ENCODE data around the gene ERC2. TPM values are rescaled to one million over a fixed set of nuclear protein-coding genes. Genes with fewer than 3 reads are reported as not detected.

The ERC2 gene
- total and polyA plus RNA-seq, 5 donors from 2014 or later: not detected

DNA sequence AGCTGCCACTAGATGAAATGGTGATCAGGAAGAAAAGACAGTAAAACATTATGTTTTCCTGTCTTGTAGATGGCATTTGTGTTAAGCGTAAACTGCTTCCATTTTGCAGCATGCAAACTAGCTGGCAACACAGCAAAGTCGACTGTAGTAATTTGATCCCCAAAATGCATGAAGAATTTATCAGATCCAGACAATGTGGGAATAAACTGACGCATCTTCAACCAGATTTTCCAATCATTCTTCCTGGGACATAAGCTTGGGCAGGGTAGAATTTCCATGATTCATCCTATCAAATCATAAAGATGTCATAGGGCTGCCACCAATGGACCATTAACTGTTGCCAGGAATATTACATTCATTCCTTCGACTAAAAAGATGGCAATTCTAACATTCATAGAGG lies 260.3 kb downstream of the ERC2 start:
- no peak overlapping the region for H3K27ac ChIP-seq (ENCODE audit: insufficient read depth, low read length, poor library complexity, severe bottlenecking)
- no peaks in the 10 kb centered on the region for H3K9me3 ChIP-seq (ENCODE audit: control insufficient read depth in 2 of 2, low read length in 2 of 2)
- H3K36me3 Mint-ChIP-seq: no peaks in the 10 kb centered on the region
- H3K36me3 ChIP-seq (ENCODE audit: control insufficient read depth, insufficient read depth, low read length): no peaks in the 10 kb centered on the region
- H3K27ac Mint-ChIP-seq: no peak overlapping the region
- H3K27me3 ChIP-seq (ENCODE audit: control insufficient read depth, insufficient read depth, low read length): peaks cover 4% of the 10 kb centered on the region
- no peak overlapping the region for H3K4me3 Mint-ChIP-seq
- peaks cover 8% of the 10 kb centered on the region for H3K27me3 Mint-ChIP-seq
- H3K4me3 ChIP-seq (ENCODE audit: low read depth, low read length): no peak overlapping the region
- no peak for ATAC-seq (ENCODE audit: low read depth in 2 of 2)
- H3K4me1 Mint-ChIP-seq: no peaks in the 10 kb centered on the region
- peaks cover 0 to 7% (median 2%) of the 10 kb centered on the region in 7 donors for H3K9me3 Mint-ChIP-seq
- DNase-seq: no peak
- H3K4me1 ChIP-seq (ENCODE audit: control insufficient read depth, insufficient read depth, low read length, poor library complexity, severe bottlenecking): no peaks in the 10 kb centered on the region

GRCh38 chr3:56205406-56205805 lies 262.9 kb downstream of the ERC2 start:
- H3K27ac Mint-ChIP-seq: no peak overlapping the region
- H3K36me3 Mint-ChIP-seq: no peaks in the 10 kb centered on the region
- no peaks in the 10 kb centered on the region for H3K4me1 ChIP-seq (ENCODE audit: control insufficient read depth, insufficient read depth, low read length, poor library complexity, severe bottlenecking)
- no peak overlapping the region for H3K4me3 Mint-ChIP-seq
- ATAC-seq (ENCODE audit: low read depth in 2 of 2) (no peak), DNase-seq (no peak)
- peaks cover 8% of the 10 kb centered on the region for H3K27me3 Mint-ChIP-seq
- no peaks in the 10 kb centered on the region for H3K36me3 ChIP-seq (ENCODE audit: control insufficient read depth, insufficient read depth, low read length)
- no peak overlapping the region for H3K4me3 ChIP-seq (ENCODE audit: low read depth, low read length)
- peaks cover 0 to 2% (median 0%) of the 10 kb centered on the region in 7 donors for H3K9me3 Mint-ChIP-seq
- no peaks in the 10 kb centered on the region for H3K9me3 ChIP-seq (ENCODE audit: control insufficient read depth in 2 of 2, low read length in 2 of 2)
- no peak overlapping the region for H3K27ac ChIP-seq (ENCODE audit: insufficient read depth, low read length, poor library complexity, severe bottlenecking)
- H3K4me1 Mint-ChIP-seq: no peaks in the 10 kb centered on the region
- H3K27me3 ChIP-seq (ENCODE audit: control insufficient read depth, insufficient read depth, low read length): peaks cover 4% of the 10 kb centered on the region

DNA sequence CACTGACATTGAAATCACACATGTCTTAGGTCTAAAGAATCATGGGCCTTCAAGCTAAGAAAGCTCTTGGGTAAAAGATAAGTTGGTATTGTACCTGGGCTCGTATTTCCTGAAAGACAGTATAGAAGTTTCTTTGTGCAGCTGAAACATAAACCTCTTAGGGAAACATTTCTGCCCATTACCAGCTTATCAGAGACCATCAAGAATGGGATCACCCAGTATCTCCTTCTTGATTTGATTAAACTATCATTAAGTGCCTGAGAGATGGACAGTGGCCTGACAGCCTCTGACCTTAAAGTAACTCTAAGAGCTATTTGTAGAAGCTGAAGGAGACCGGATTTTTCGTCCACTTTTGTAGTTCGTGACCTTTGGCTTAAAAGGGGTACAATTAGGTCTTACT lies 265.3 kb downstream of the ERC2 start:
- ATAC-seq (ENCODE audit: low read depth in 2 of 2) (no peak), DNase-seq (no peak)
- Mint-ChIP-seq H3K9me3 (peaks cover 0 to 2% (median 0%) of the 10 kb centered on the region in 7 donors), H3K4me3 (no peak overlapping the region), H3K36me3 (no peaks in the 10 kb centered on the region), H3K4me1 (no peaks in the 10 kb centered on the region), H3K27ac (no peak overlapping the region), H3K27me3 (no peaks in the 10 kb centered on the region)
- H3K27me3 ChIP-seq (ENCODE audit: control insufficient read depth, insufficient read depth, low read length): no peaks in the 10 kb centered on the region
- no peaks in the 10 kb centered on the region for H3K4me1 ChIP-seq (ENCODE audit: control insufficient read depth, insufficient read depth, low read length, poor library complexity, severe bottlenecking)
- no peaks in the 10 kb centered on the region for H3K36me3 ChIP-seq (ENCODE audit: control insufficient read depth, insufficient read depth, low read length)
- H3K4me3 ChIP-seq (ENCODE audit: low read depth, low read length): no peak overlapping the region
- H3K27ac ChIP-seq (ENCODE audit: insufficient read depth, low read length, poor library complexity, severe bottlenecking): no peak overlapping the region
- no peaks in the 10 kb centered on the region for H3K9me3 ChIP-seq (ENCODE audit: control insufficient read depth in 2 of 2, low read length in 2 of 2)

DNA sequence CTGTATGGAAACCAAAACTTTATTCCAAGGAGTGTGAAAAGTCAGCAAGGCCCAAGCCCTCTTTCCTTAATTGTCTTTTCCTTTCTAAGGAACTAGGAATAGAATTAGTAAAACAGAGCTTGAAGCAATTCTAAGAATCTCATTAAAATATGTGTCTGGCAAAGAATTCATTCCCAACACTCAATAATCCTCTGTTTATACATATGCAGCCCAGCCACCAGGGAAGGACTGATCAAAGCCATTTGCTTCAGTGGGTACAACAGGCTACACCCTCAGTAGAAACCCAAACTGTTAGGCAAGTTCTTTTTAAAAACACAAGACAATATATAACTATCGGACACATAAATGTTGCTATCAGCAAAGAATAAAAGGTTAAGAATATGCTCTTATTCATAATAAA lies 266.9 kb downstream of the ERC2 start:
- H3K27ac Mint-ChIP-seq: no peak overlapping the region
- H3K4me1 Mint-ChIP-seq: no peaks in the 10 kb centered on the region
- no peaks in the 10 kb centered on the region for H3K27me3 Mint-ChIP-seq
- Histone ChIP-seq H3K9me3 (ENCODE audit: control insufficient read depth in 2 of 2, low read length in 2 of 2) (no peaks in the 10 kb centered on the region), H3K36me3 (ENCODE audit: control insufficient read depth, insufficient read depth, low read length) (no peaks in the 10 kb centered on the region), H3K27me3 (ENCODE audit: control insufficient read depth, insufficient read depth, low read length) (no peaks in the 10 kb centered on the region), H3K4me3 (ENCODE audit: low read depth, low read length) (no peak overlapping the region), H3K4me1 (ENCODE audit: control insufficient read depth, insufficient read depth, low read length, poor library complexity, severe bottlenecking) (no peaks in the 10 kb centered on the region), H3K27ac (ENCODE audit: insufficient read depth, low read length, poor library complexity, severe bottlenecking) (no peak overlapping the region)
- H3K9me3 Mint-ChIP-seq: peaks cover 0 to 2% (median 0%) of the 10 kb centered on the region in 7 donors
- H3K36me3 Mint-ChIP-seq: no peaks in the 10 kb centered on the region
- DNase-seq (no peak), ATAC-seq (ENCODE audit: low read depth in 2 of 2) (no peak)
- no peak overlapping the region for H3K4me3 Mint-ChIP-seq

- Mint-ChIP-seq H3K27me3 (no peaks in the 10 kb centered on the region), H3K4me3 (no peak overlapping the region), H3K27ac (no peak overlapping the region), H3K4me1 (no peaks in the 10 kb centered on the region), H3K9me3 (peaks cover 0 to 2% (median 0%) of the 10 kb centered on the region in 7 donors), H3K36me3 (no peaks in the 10 kb centered on the region)
- H3K36me3 ChIP-seq (ENCODE audit: control insufficient read depth, insufficient read depth, low read length): no peaks in the 10 kb centered on the region
- no peaks in the 10 kb centered on the region for H3K4me1 ChIP-seq (ENCODE audit: control insufficient read depth, insufficient read depth, low read length, poor library complexity, severe bottlenecking)
- H3K9me3 ChIP-seq (ENCODE audit: control insufficient read depth in 2 of 2, low read length in 2 of 2): no peaks in the 10 kb centered on the region
- no peak overlapping the region for H3K27ac ChIP-seq (ENCODE audit: insufficient read depth, low read length, poor library complexity, severe bottlenecking)
- no peak overlapping the region for H3K4me3 ChIP-seq (ENCODE audit: low read depth, low read length)
- DNase-seq: no peak
- no peaks in the 10 kb centered on the region for H3K27me3 ChIP-seq (ENCODE audit: control insufficient read depth, insufficient read depth, low read length)
- no peak for ATAC-seq (ENCODE audit: low read depth in 2 of 2)
Measured at GRCh38 chr3:56200251-56200650, 268.0 kb downstream of the ERC2 start.

DNA sequence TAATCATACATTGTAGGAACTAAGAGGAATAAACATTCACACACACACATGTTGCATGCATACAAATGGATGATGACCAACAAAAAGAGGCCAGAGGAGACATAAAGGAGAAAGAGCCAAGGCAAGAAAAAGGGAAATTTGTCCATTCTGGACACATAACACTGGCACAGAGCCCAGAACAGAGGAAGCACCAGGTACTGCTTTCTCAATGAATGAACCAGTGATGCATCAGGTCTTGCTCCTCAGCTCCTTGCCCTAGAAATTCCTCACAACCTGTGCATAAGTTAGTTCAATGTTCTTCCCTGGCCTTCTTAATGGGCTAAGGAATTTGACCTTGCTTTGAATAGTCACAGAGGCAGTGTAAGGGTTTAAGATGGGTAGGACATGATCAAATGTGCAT lies 270.3 kb downstream of the ERC2 start:
- no peaks in the 10 kb centered on the region for H3K4me1 Mint-ChIP-seq

DNA sequence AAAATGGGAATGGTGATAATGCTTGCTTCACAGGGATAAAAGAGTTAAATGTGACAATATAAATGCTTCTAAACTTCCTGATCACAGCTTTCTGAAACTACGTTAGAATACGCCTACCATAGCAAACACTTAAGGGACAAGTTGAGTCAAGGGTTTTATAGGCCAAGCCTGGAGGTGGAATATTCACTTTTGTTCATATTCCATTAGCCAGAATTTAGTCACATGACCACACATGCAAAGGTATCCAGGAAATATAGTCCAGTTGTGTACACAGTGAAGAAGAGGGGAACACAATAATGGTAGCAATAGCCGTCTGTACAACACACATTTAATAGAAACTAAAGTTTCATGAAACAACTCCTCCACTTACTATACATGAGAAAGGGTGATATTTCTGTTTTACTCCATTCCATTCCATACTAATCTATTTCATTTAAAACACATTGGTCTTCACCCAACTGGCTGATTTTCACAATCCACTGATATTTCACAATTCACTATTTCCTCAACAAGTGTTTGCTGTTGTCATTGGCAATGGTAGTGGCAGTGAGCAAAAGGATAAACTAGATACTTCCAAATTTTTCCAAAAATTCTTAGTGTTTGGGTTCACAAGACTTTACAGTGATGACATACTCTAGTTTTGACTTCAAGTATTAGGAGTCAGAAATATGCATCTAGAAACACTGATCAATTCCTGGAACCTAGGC lies 270.9 kb downstream of the ERC2 start:
- Histone ChIP-seq H3K27me3 (ENCODE audit: control insufficient read depth, insufficient read depth, low read length) (no peaks in the 10 kb centered on the region), H3K27ac (ENCODE audit: insufficient read depth, low read length, poor library complexity, severe bottlenecking) (no peak overlapping the region), H3K4me3 (ENCODE audit: low read depth, low read length) (no peak overlapping the region), H3K9me3 (ENCODE audit: control insufficient read depth in 2 of 2, low read length in 2 of 2) (no peaks in the 10 kb centered on the region), H3K36me3 (ENCODE audit: control insufficient read depth, insufficient read depth, low read length) (no peaks in the 10 kb centered on the region), H3K4me1 (ENCODE audit: control insufficient read depth, insufficient read depth, low read length, poor library complexity, severe bottlenecking) (no peaks in the 10 kb centered on the region)
- no peaks in the 10 kb centered on the region for H3K4me1 Mint-ChIP-seq
- H3K9me3 Mint-ChIP-seq: no peaks in the 10 kb centered on the region
- no peak overlapping the region for H3K4me3 Mint-ChIP-seq
- ATAC-seq (ENCODE audit: low read depth in 2 of 2): no peak
- no peaks in the 10 kb centered on the region for H3K27me3 Mint-ChIP-seq
- H3K27ac Mint-ChIP-seq: no peak overlapping the region
- DNase-seq: no peak
- H3K36me3 Mint-ChIP-seq: no peaks in the 10 kb centered on the region

More for the DNA sequence above, 270.3 kb downstream of the ERC2 start:
- Histone ChIP-seq H3K27ac (ENCODE audit: insufficient read depth, low read length, poor library complexity, severe bottlenecking) (no peak overlapping the region), H3K27me3 (ENCODE audit: control insufficient read depth, insufficient read depth, low read length) (no peaks in the 10 kb centered on the region), H3K4me1 (ENCODE audit: control insufficient read depth, insufficient read depth, low read length, poor library complexity, severe bottlenecking) (no peaks in the 10 kb centered on the region), H3K9me3 (ENCODE audit: control insufficient read depth in 2 of 2, low read length in 2 of 2) (no peaks in the 10 kb centered on the region), H3K36me3 (ENCODE audit: control insufficient read depth, insufficient read depth, low read length) (no peaks in the 10 kb centered on the region), H3K4me3 (ENCODE audit: low read depth, low read length) (no peak overlapping the region)
- DNase-seq: no peak
- H3K9me3 Mint-ChIP-seq: no peaks in the 10 kb centered on the region
- H3K27me3 Mint-ChIP-seq: no peaks in the 10 kb centered on the region
- no peak overlapping the region for H3K4me3 Mint-ChIP-seq
- ATAC-seq (ENCODE audit: low read depth in 2 of 2): no peak
- no peak overlapping the region for H3K27ac Mint-ChIP-seq
- H3K36me3 Mint-ChIP-seq: no peaks in the 10 kb centered on the region

GRCh38 chr3:56196700-56197099 lies 271.6 kb downstream of the ERC2 start:
- H3K4me3 Mint-ChIP-seq: no peak overlapping the region
- Histone ChIP-seq H3K4me1 (ENCODE audit: control insufficient read depth, insufficient read depth, low read length, poor library complexity, severe bottlenecking) (no peaks in the 10 kb centered on the region), H3K4me3 (ENCODE audit: low read depth, low read length) (no peak overlapping the region), H3K36me3 (ENCODE audit: control insufficient read depth, insufficient read depth, low read length) (no peaks in the 10 kb centered on the region), H3K27me3 (ENCODE audit: control insufficient read depth, insufficient read depth, low read length) (no peaks in the 10 kb centered on the region), H3K27ac (ENCODE audit: insufficient read depth, low read length, poor library complexity, severe bottlenecking) (no peak overlapping the region), H3K9me3 (ENCODE audit: control insufficient read depth in 2 of 2, low read length in 2 of 2) (no peaks in the 10 kb centered on the region)
- no peak overlapping the region for H3K27ac Mint-ChIP-seq
- ATAC-seq (ENCODE audit: low read depth in 2 of 2) (no peak), DNase-seq (no peak)
- no peaks in the 10 kb centered on the region for H3K9me3 Mint-ChIP-seq
- H3K4me1 Mint-ChIP-seq: no peaks in the 10 kb centered on the region
- H3K36me3 Mint-ChIP-seq: no peaks in the 10 kb centered on the region
- no peaks in the 10 kb centered on the region for H3K27me3 Mint-ChIP-seq

Data from CD4-positive, CD25-positive, alpha-beta regulatory T cell (primary cell).